H9 (cell line): ENCODE measurements around the gene PTPRN2. TPM values are rescaled to one million over a fixed set of nuclear protein-coding genes. Genes with fewer than 3 reads are reported as not detected.

ENCODE experiments used
- DNase-seq: peaks from one replicate; pipeline ENCODE4 v3.0.0-alpha.2; 2017
- H2AFZ ChIP-seq: one replicate; pipeline ENCODE4 v1.6.1; 2013; ENCODE audit warnings: mild to moderate bottlenecking, low read length, control low read depth, moderate library complexity
- H2AK5ac ChIP-seq: 2 replicates; pipeline ENCODE4 v1.6.1; 2013; ENCODE audit warnings: low read length, control low read depth, mixed read lengths; ENCODE audit not compliant: insufficient read length
- H2BK120ac ChIP-seq: one replicate; pipeline ENCODE4 v1.6.1; 2013; ENCODE audit warnings: low read depth, mild to moderate bottlenecking, low read length, control low read depth, inconsistent platforms; ENCODE audit not compliant: poor library complexity, severe bottlenecking
- H2BK12ac ChIP-seq: 2 replicates; pipeline ENCODE4 v1.6.1; 2013; ENCODE audit warnings: low read length, control low read depth, mixed read lengths, low read depth; ENCODE audit not compliant: insufficient read length
- H2BK15ac ChIP-seq: 2 replicates; pipeline ENCODE4 v1.6.1; 2013; ENCODE audit warnings: low read depth, low read length, control low read depth
- H2BK20ac ChIP-seq: one replicate; pipeline ENCODE4 v1.6.1; 2013; ENCODE audit warnings: low read depth, mild to moderate bottlenecking, low read length, control low read depth, inconsistent platforms; ENCODE audit not compliant: poor library complexity, severe bottlenecking
- H2BK5ac ChIP-seq: 2 replicates; pipeline ENCODE4 v1.6.1; 2013; ENCODE audit warnings: low read length, control low read depth, mixed read lengths; ENCODE audit not compliant: insufficient read length
- H3K14ac ChIP-seq: 2 replicates; pipeline ENCODE4 v1.6.1; 2013; ENCODE audit warnings: low read length, control low read depth; ENCODE audit not compliant: insufficient read depth
- H3K18ac ChIP-seq: 2 replicates; pipeline ENCODE4 v1.6.1; 2013; ENCODE audit warnings: low read depth, mild to moderate bottlenecking, mixed read lengths, low read length, control low read depth; ENCODE audit not compliant: insufficient read length
- H3K23ac ChIP-seq: 2 replicates; pipeline ENCODE4 v1.6.1; 2013; ENCODE audit warnings: low read length, control low read depth, mixed read lengths, low read depth; ENCODE audit not compliant: insufficient read length
- H3K23me2 ChIP-seq: 2 replicates; pipeline ENCODE4 v1.6.1; 2013; ENCODE audit warnings: low read depth, mild to moderate bottlenecking, mixed read lengths, low read length, control low read depth; ENCODE audit not compliant: insufficient read length, poor library complexity, severe bottlenecking
- H3K27ac ChIP-seq: 2 replicates; pipeline ENCODE4 v1.5.1; 2013; ENCODE audit warnings: low read length, control low read depth, mixed read lengths, low read depth; ENCODE audit not compliant: insufficient read length
- H3K27me3 ChIP-seq: 2 replicates; pipeline ENCODE4 v1.6.1; 2013; ENCODE audit warnings: low read length, control low read depth, inconsistent platforms; ENCODE audit not compliant: insufficient read depth
- H3K4ac ChIP-seq: 2 replicates; pipeline ENCODE4 v1.6.1; 2013; ENCODE audit warnings: low read depth, mild to moderate bottlenecking, control low read depth, inconsistent platforms, low read length, moderate library complexity
- H3K4me1 ChIP-seq: 2 replicates; pipeline ENCODE4 v1.6.1; 2013; ENCODE audit warnings: low read length, control low read depth, inconsistent platforms; ENCODE audit not compliant: insufficient read depth
- H3K4me2 ChIP-seq: 2 replicates; pipeline ENCODE4 v1.6.1; 2013; ENCODE audit warnings: low read length, control low read depth, mixed read lengths; ENCODE audit not compliant: insufficient read length, insufficient read depth
- H3K56ac ChIP-seq: 2 replicates; pipeline ENCODE4 v1.6.1; 2013; ENCODE audit warnings: low read depth, mild to moderate bottlenecking, mixed read lengths, low read length, control low read depth; ENCODE audit not compliant: insufficient read length
- H3K79me1 ChIP-seq: 2 replicates; pipeline ENCODE4 v1.6.1; 2013; ENCODE audit warnings: low read depth, mild to moderate bottlenecking, moderate library complexity, low read length, control low read depth, inconsistent platforms; ENCODE audit not compliant: insufficient read depth, poor library complexity, severe bottlenecking
- H3K79me2 ChIP-seq: 2 replicates; pipeline ENCODE4 v1.6.1; 2013; ENCODE audit warnings: low read length, control low read depth, inconsistent platforms; ENCODE audit not compliant: insufficient read depth
- H3K9ac ChIP-seq: 2 replicates; pipeline ENCODE4 v1.6.1; 2013; ENCODE audit warnings: low read length, control low read depth, mixed read lengths; ENCODE audit not compliant: insufficient read length; ENCODE audit errors: extremely low read depth
- H3K9me3 ChIP-seq: one replicate; pipeline ENCODE4 v1.6.1; 2013; ENCODE audit warnings: low read depth, low read length, inconsistent platforms; ENCODE audit not compliant: control insufficient read depth
- H3T11ph ChIP-seq: one replicate; pipeline ENCODE4 v1.6.1; 2013; ENCODE audit warnings: mild to moderate bottlenecking, low read length, control low read depth, inconsistent platforms
- H4K20me1 ChIP-seq: one replicate; pipeline ENCODE4 v1.6.1; 2013; ENCODE audit not compliant: control insufficient read depth, insufficient read length, insufficient read depth
- H4K5ac ChIP-seq: 2 replicates; pipeline ENCODE4 v1.6.1; 2013; ENCODE audit warnings: low read depth, mild to moderate bottlenecking, mixed read lengths, low read length, control low read depth; ENCODE audit not compliant: insufficient read length
- H4K8ac ChIP-seq: replicated peaks from 2 replicates; pipeline ENCODE4 v1.6.1; 2013; ENCODE audit warnings: low read length, control low read depth, mixed read lengths, low read depth; ENCODE audit not compliant: insufficient read length
- H4K91ac ChIP-seq: 2 replicates; pipeline ENCODE4 v1.6.1; 2013; ENCODE audit warnings: low read depth, mild to moderate bottlenecking, moderate library complexity, mixed read lengths, low read length, control low read depth; ENCODE audit not compliant: insufficient read length
- H3K27ac Mint-ChIP-seq, 3 experiments: 2 replicates in 2 of 3; 3 replicates in 1 of 3; pipeline ENCODE4 v1.8.0; 2020 to 2021; ENCODE audit warnings: mixed read lengths in 3 of 3, mild to moderate bottlenecking in 1 of 3, moderate library complexity in 1 of 3
- H3K27me3 Mint-ChIP-seq: 2 replicates; pipeline ENCODE4 v1.8.0; 2021; ENCODE audit warnings: low read depth, mild to moderate bottlenecking, moderate library complexity, mixed read lengths
- H3K36me3 Mint-ChIP-seq, 3 experiments: 2 replicates in 2 of 3; 3 replicates in 1 of 3; pipeline ENCODE4 v1.8.0; 2020 to 2021; ENCODE audit warnings: low read depth in 3 of 3, mixed read lengths in 3 of 3; ENCODE audit not compliant: insufficient read depth in 1 of 3
- H3K4me1 Mint-ChIP-seq, 2 experiments: 2 replicates each; pipeline ENCODE4 v1.8.0; 2020; ENCODE audit warnings: mixed read lengths in 2 of 2
- H3K4me3 Mint-ChIP-seq, 2 experiments: 2 replicates in 1 of 2; 3 replicates in 1 of 2; pipeline ENCODE4 v1.8.0; 2020 to 2021; ENCODE audit warnings: mild to moderate bottlenecking in 2 of 2, mixed read lengths in 2 of 2, moderate library complexity in 1 of 2
- H3K9me3 Mint-ChIP-seq, 2 experiments: 2 replicates in 1 of 2; 3 replicates in 1 of 2; pipeline ENCODE4 v1.8.0; 2020; ENCODE audit warnings: mild to moderate bottlenecking in 2 of 2, mixed read lengths in 2 of 2, moderate library complexity in 1 of 2
- WGBS: extraction: QIAGEN DNeasy Blood & Tissue Kit; methylation state at CpG from one replicate; pipeline ENCODE4 v1.1.7; 2013; ENCODE audit warnings: missing lambda C conversion rate, low lambda C conversion rate, mixed read lengths; ENCODE audit not compliant: insufficient read length; ENCODE audit errors: extremely low coverage; 5-methylcytosine and 5-hydroxymethylcytosine counted together
- total RNA-seq: library from RNA; stranded (reverse); gene quantifications from 2 replicates; pipeline ENCODE4 v1.2.1, GENCODE V29; 2021
- TF ChIP-seq, protein P1 (sequence below): fragments of 200-600 bp; sonication (generic); conservative IDR thresholded peaks from 3 replicates; pipeline ENCODE4 v1.8.0; 2021; ENCODE audit warnings: antibody characterized with exemption, mild to moderate bottlenecking

Gene PTPRN2
- total RNA-seq, 1 experiment from 2014 or later, result 5.2 TPM

DNA sequence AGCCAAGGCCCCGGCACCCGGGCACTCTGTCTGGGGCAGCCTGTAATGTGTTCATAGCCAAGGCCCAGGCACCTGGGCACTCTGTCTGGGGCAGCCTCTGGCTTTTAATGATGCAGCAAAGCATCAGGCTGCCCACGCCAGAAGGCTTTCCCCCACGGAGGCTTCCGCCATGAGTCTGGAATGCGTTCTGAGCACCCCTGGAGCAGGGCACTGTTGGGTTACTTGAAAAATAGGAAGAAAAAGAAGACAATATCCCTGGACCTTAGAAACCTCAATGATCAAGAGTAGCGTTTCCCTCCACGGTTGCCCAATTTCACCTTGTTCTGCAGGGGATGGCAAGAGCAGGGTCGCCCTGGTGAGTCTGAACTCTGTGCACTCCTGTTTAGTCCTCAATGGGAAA lies 565.0 kb downstream of the PTPRN2 start:
- TF ChIP-seq, protein P1, sequence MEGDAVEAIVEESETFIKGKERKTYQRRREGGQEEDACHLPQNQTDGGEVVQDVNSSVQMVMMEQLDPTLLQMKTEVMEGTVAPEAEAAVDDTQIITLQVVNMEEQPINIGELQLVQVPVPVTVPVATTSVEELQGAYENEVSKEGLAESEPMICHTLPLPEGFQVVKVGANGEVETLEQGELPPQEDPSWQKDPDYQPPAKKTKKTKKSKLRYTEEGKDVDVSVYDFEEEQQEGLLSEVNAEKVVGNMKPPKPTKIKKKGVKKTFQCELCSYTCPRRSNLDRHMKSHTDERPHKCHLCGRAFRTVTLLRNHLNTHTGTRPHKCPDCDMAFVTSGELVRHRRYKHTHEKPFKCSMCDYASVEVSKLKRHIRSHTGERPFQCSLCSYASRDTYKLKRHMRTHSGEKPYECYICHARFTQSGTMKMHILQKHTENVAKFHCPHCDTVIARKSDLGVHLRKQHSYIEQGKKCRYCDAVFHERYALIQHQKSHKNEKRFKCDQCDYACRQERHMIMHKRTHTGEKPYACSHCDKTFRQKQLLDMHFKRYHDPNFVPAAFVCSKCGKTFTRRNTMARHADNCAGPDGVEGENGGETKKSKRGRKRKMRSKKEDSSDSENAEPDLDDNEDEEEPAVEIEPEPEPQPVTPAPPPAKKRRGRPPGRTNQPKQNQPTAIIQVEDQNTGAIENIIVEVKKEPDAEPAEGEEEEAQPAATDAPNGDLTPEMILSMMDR, result no peak
- no peak overlapping the region for H3K4ac ChIP-seq
- H3K4me2 ChIP-seq, result no peak overlapping the region
- Mint-ChIP-seq H3K9me3 (no peaks in the 10 kb centered on the region), H3K4me3 (no peak overlapping the region), H3K27ac (peak overlapping the region in 1 of 3 experiments; percentile 20; a peak in 2 of 7 replicates), H3K36me3 (no peaks in the 10 kb centered on the region), H3K4me1 (peaks cover 14 to 30% of the 10 kb centered on the region in 2 experiments), H3K27me3 (peaks cover 51% of the 10 kb centered on the region)
- H4K8ac ChIP-seq, result no peak overlapping the region
- no peaks in the 10 kb centered on the region for H3K4me1 ChIP-seq
- DNase-seq, result no peak
- no CpG with 5 or more reads among the region's 9 CpGs for WGBS
- no peak overlapping the region for H2AFZ ChIP-seq
- no peak overlapping the region for H3K14ac ChIP-seq
- no peak overlapping the region for H2BK12ac ChIP-seq
- H2AK5ac ChIP-seq, result no peak overlapping the region
- no peaks in the 10 kb centered on the region for H3K23me2 ChIP-seq
- no peak overlapping the region for H3K23ac ChIP-seq
- H2BK120ac ChIP-seq, result no peak overlapping the region
- H2BK20ac ChIP-seq, result no peak overlapping the region
- H3K79me2 ChIP-seq, result no peaks in the 10 kb centered on the region
- H4K91ac ChIP-seq, result no peak overlapping the region
- H3T11ph ChIP-seq, result no peak overlapping the region
- no peak overlapping the region for H4K5ac ChIP-seq
- H3K56ac ChIP-seq, result no peak overlapping the region
- no peak overlapping the region for H3K9ac ChIP-seq
- H3K9me3 ChIP-seq, result no peaks in the 10 kb centered on the region
- no peak overlapping the region for H3K27ac ChIP-seq
- H4K20me1 ChIP-seq, result no peaks in the 10 kb centered on the region
- no peak overlapping the region for H3K18ac ChIP-seq
- no peak overlapping the region for H2BK5ac ChIP-seq
- H3K27me3 ChIP-seq, result no peaks in the 10 kb centered on the region
- no peaks in the 10 kb centered on the region for H3K79me1 ChIP-seq
- H2BK15ac ChIP-seq, result no peak overlapping the region
